Pancreas (tissue), 10 donors: ENCODE results near the gene AGFG2. TPM values are rescaled to one million over a fixed set of nuclear protein-coding genes. Genes with fewer than 3 reads are reported as not detected.

Experiments used
- ATAC-seq, 4 donors: fragments of 200-7000 bp; cut with Tn5 transposase; one replicate each; pipeline versions ENCODE4 v1.8.0 to v1.9.1; 2020; ENCODE audit warnings: mild to moderate bottlenecking in 4 of 4, moderate library complexity in 4 of 4
- DNase-seq, 6 donors: peaks; one replicate each; pipeline ENCODE4 v3.0.0-alpha.2; 2020
- FAIRE-seq: peaks from 2 replicates; lab custom pipeline; 2012; peaks lifted over from hg19 to GRCh38; lab: Jason Lieb, UNC
- H3K27ac ChIP-seq, 4 donors: fragments of 200-600 bp; sonication (generic); 1 replicate in 3 of 4; 2 replicates in 1 of 4; pipeline versions ENCODE4 v1.5.0 to v1.8.0; 2020
- H3K27me3 ChIP-seq, 4 donors: fragments of 200-600 bp; one replicate each; pipeline ENCODE4 v1.8.0; 2021
- H3K36me3 ChIP-seq, 3 donors: fragments of 200-600 bp; sonication (generic) in 1 of 3; one replicate each; pipeline versions ENCODE4 v1.5.0 to v1.8.0; 2020 to 2021
- H3K4me1 ChIP-seq, 3 donors: fragments of 200-600 bp; one replicate each; pipeline ENCODE4 v1.8.0; 2021
- H3K4me3 ChIP-seq, 4 donors: fragments of 200-600 bp; sonication (generic) in 2 of 4; one replicate each; pipeline versions ENCODE4 v1.5.0 to v1.8.0; 2020 to 2021
- H3K9me3 ChIP-seq, 4 donors: fragments of 200-600 bp; one replicate each; pipeline ENCODE4 v1.8.0; 2021
- WGBS, 2 donors: extraction: QIAGEN DNeasy Blood & Tissue Kit; methylation state at CpG; one replicate each; pipeline ENCODE4 v1.1.7; 2013; 5-methylcytosine and 5-hydroxymethylcytosine counted together
- intact Hi-C, 3 donors: fragments of 100-400 bp; cut with DNase I; formaldehyde crosslinking; loops; one replicate each; pipeline versions ENCODE4 v1.11.1 to v1.14.2; 2022
- polyA plus RNA-seq, 2 donors: library from polyadenylated mRNA; stranded (reverse); fragments of 200-250 nt; gene quantifications; one replicate each; pipeline ENCODE4 v1.2.3, GENCODE V29; 2013
- total RNA-seq, 6 donors: library from RNA; stranded (reverse); fragmentation: NEBNext Ultra II Directional in 4 of 6; extraction: Animal tissue kit (Norgen Biotek cat#: 25700) in 4 of 6; gene quantifications; one replicate each; pipeline versions ENCODE4 v1.2.1 to v1.2.4, GENCODE V29; 2021 to 2023
- TF ChIP-seq, protein P1 (sequence below), 4 donors: fragments of 200-600 bp; sonication (generic) in 3 of 4; IDR thresholded peaks; one replicate each; pipeline versions ENCODE4 v1.5.0 to v1.8.0; 2021; ENCODE audit warnings: antibody characterized with exemption in 4 of 4
- donor health status: healthy with polysubstance abuse.
- donor health status: DM: no; HTN: no; CAD: no; lungs with moderate emphysema.
- donor health status: DM: no; HTN: no; CAD: no.
- donor health status: control.
- donor health status: control.
- donor health status: Bipolar disorder and iron deficiency.
- donor health status: DM: yes; HTN: yes; CAD: no.
- donor health status: DM: no; HTN: no; CAD: no.
- donor health status: DM: no; HTN: no; CAD: no.
- donor health status: DM: yes; HTN: yes; CAD: no.

Gene AGFG2
- total and polyA plus RNA-seq, 8 donors, result 13.6 to 41.0 (median 24.6) TPM

DNA sequence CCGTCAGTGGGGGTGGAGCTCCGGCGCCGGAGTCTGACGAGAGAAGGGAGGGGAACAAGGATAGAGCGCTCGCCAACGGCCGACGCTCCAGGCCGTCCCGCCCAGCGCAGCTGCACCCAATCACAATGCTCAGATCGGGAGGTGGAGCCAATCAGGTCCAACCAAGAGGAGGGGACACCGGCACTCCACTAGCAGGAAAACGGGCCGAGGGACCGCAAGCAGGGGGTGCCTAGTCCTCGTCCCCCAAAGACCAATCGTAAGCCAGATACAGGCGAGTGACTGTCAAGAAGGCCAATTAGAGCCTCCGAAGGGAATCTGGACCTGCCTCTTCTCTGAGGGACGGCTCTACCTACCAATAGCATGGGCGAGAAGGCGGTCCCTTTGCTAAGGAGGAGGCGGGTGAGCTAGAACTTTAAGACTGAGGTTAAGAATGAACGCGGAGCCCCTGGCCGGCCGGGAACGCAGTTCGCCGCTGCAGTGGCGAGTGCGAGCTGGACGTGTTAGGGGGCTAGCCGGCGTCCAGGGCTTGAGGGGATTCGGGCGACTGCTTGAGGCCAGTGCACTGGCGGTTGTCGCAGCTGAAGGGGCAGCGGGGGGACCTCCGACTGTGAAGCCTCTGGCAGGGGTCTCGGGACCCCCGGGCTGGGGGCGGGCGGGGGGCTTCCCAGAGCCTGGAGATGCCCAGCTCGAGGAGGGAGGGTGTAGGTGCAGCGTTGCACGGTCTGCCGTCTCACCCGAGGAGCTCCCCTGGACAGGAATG is 47.4 kb downstream of the AGFG2 start, which contains the start of gene FBXO24:
TSS of gene FBXO24 (plus strand) at position 63 of the 760 bp plus-strand sequence. CDS start at position 361, 298 bp downstream.
- FAIRE-seq (peak; percentile 98), DNase-seq (peak; percentile 86 to 100 (median 100)), ATAC-seq (peak in 2 of 4 donors; percentile 77 to 91)
- peaks cover 19 to 26% (median 24%) of the 10 kb centered on the region in 3 donors for H3K4me1 ChIP-seq
- no peaks in the 10 kb centered on the region for H3K27me3 ChIP-seq
- H3K9me3 ChIP-seq, result no peaks in the 10 kb centered on the region
- intact Hi-C loops, result no loop called here
- TF ChIP-seq, protein P1, sequence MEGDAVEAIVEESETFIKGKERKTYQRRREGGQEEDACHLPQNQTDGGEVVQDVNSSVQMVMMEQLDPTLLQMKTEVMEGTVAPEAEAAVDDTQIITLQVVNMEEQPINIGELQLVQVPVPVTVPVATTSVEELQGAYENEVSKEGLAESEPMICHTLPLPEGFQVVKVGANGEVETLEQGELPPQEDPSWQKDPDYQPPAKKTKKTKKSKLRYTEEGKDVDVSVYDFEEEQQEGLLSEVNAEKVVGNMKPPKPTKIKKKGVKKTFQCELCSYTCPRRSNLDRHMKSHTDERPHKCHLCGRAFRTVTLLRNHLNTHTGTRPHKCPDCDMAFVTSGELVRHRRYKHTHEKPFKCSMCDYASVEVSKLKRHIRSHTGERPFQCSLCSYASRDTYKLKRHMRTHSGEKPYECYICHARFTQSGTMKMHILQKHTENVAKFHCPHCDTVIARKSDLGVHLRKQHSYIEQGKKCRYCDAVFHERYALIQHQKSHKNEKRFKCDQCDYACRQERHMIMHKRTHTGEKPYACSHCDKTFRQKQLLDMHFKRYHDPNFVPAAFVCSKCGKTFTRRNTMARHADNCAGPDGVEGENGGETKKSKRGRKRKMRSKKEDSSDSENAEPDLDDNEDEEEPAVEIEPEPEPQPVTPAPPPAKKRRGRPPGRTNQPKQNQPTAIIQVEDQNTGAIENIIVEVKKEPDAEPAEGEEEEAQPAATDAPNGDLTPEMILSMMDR (IDR thresholded peaks at IDR 0.05), result no peak
- peak within 1 kb of the TSS; percentile 98 to 100 (median 99) for H3K27ac ChIP-seq
- peaks cover 0 to 7% (median 5%) of the 10 kb centered on the region in 3 donors for H3K36me3 ChIP-seq
- H3K4me3 ChIP-seq, result peak within 1 kb of the TSS; percentile 85 to 100 (median 98)
- 0% methylated on average over 49 to 53 of the region's 53 CpGs for WGBS, 2 donors

DNA sequence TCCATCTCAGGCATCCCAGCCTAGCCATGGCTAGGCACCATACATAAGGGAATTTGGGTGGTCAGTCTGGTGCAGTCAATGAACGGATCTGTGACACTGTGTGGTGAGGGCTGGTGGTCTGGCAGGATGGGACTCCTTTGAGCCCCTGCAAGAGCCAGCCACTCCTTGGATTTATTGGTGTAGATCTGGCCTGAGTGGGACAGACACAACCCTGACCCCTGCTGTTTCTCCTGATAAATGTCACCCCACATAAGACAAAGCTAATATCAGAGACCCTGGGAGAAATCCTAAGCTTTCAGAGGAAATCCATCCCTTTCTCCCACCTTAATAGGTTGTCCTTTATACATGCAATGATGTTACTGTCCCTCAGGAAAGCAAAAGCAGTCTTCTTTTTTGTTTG is 49.4 kb downstream of the AGFG2 start:
- intact Hi-C loops, result no loop called here
- no peak for ATAC-seq
- WGBS, 2 donors, result 55 to 78% methylated on average over 1 of the region's 1 CpG
- no peak for FAIRE-seq
- no peak overlapping the region for H3K4me3 ChIP-seq
- no peak for DNase-seq
- TF ChIP-seq, protein P1 (IDR thresholded peaks at IDR 0.05), result no peak
- no peak overlapping the region for H3K27ac ChIP-seq
- H3K27me3 ChIP-seq, result no peaks in the 10 kb centered on the region
- no peaks in the 10 kb centered on the region for H3K9me3 ChIP-seq
- peaks cover 6 to 11% (median 7%) of the 10 kb centered on the region in 3 donors for H3K4me1 ChIP-seq
- H3K36me3 ChIP-seq, result no peaks in the 10 kb centered on the region

- no peaks in the 10 kb centered on the region for H3K36me3 ChIP-seq
- ATAC-seq (no peak), FAIRE-seq (no peak), DNase-seq (peak in 2 of 6 donors; percentile 17 to 34)
- H3K9me3 ChIP-seq, result no peaks in the 10 kb centered on the region
- H3K27me3 ChIP-seq, result no peaks in the 10 kb centered on the region
- TF ChIP-seq, protein P1 (IDR thresholded peaks at IDR 0.05), result no peak
- H3K27ac ChIP-seq, result no peak overlapping the region
- no peak overlapping the region for H3K4me3 ChIP-seq
- intact Hi-C loops, result no loop called here
- 44 to 46% methylated on average over 7 of the region's 7 CpGs for WGBS, 2 donors
- H3K4me1 ChIP-seq, result peaks cover 0 to 1% (median 0%) of the 10 kb centered on the region in 3 donors
Observed at GRCh38 chr7:100589341-100589947, 50.4 kb downstream of the AGFG2 start.

DNA sequence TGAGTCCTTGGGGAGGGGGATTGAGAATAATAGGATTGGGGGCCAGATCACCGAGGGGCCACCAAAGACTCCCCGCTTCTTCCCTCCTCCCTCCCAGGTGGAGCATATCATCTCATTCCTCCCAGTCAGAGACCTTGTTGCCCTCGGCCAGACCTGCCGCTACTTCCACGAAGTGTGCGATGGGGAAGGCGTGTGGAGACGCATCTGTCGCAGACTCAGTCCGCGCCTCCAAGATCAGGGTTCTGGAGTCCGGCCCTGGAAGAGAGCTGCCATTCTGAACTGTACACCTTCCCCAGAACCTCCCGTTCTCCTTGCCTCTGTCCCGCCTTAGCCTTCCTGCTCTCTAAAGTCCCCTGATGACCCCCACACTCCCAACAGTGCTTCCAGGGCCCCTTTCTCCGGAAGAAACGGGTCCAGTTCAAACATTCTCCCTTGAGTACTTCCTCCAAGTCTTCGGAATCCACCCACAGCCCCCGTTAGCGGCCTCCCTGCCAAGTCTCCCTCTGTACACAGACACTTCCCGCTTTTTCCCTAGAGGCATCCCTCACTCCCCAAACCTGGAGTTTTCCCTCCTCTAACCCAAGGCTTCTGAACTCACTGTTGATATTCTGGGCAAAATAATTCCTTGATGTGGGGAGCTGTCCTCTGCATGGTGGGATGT is 51.2 kb downstream of the AGFG2 start:
- Histone ChIP-seq H3K27ac (no peak overlapping the region), H3K4me1 (no peaks in the 10 kb centered on the region), H3K36me3 (no peaks in the 10 kb centered on the region), H3K27me3 (no peaks in the 10 kb centered on the region), H3K9me3 (no peaks in the 10 kb centered on the region), H3K4me3 (no peak overlapping the region)
- ATAC-seq (no peak), FAIRE-seq (no peak), DNase-seq (peak in 2 of 6 donors; percentile 19 to 51)
- TF ChIP-seq, protein P1 (IDR thresholded peaks at IDR 0.05), result no peak
- intact Hi-C loops, result no loop called here
- 53% methylated on average over 20 of the region's 20 CpGs for WGBS, 2 donors
